Activated CD4-positive, alpha-beta T cell treated with anti-CD3 and anti-CD28 coated beads, Interleukin-2, Interleukin-6, amounts not matched to agents 100 ng/mL and 50 ng/mL, durations not matched to agents 16 hours and 8 hours (primary cell): ENCODE results near the gene MSL3B.
"Not testable (repeated sequence)": the region's sequence is repeated elsewhere in the genome, so short reads cannot be mapped to it uniquely, and the experiment has no call there.

ENCODE experiments used
- DNase-seq: peaks from one replicate; pipeline ENCODE4 v3.0.0-alpha.2; 2020

MSL3B gene

GRCh38 chr2:233867993-233868532, at the start of gene MSL3B:
Gene MSL3B, minus strand, starts transcription at chr2:233868386.
- DNase-seq = peak; percentile 68

- no peak for DNase-seq
Measured at GRCh38 chr2:233917116-233917515, 48.9 kb upstream of the MSL3B start, which contains the start of gene TRPM8. Gene TRPM8, plus strand, starts transcription at chr2:233917373. Its CDS starts 9,165 bp downstream, at chr2:233926538.

GRCh38 chr2:233915128-233915527, 46.9 kb upstream of the MSL3B start:
- no peak for DNase-seq

- DNase-seq = peak; percentile 22
Measured at GRCh38 chr2:233912691-233913423, 44.7 kb upstream of the MSL3B start.

GRCh38 chr2:233907627-233908026, 39.4 kb upstream of the MSL3B start:
- DNase-seq = no peak

GRCh38 chr2:233905945-233906344, 37.8 kb upstream of the MSL3B start:
- DNase-seq = no peak

- DNase-seq = no peak
Measured at GRCh38 chr2:233901884-233902283, 33.7 kb upstream of the MSL3B start.

- no peak for DNase-seq
Measured at GRCh38 chr2:233901367-233901766, 33.2 kb upstream of the MSL3B start.

- not testable (repeated sequence) for DNase-seq
Measured at GRCh38 chr2:233896253-233896652, 28.1 kb upstream of the MSL3B start.

GRCh38 chr2:233892793-233893192, 24.6 kb upstream of the MSL3B start:
- DNase-seq = no peak

- DNase-seq = no peak
Measured at GRCh38 chr2:233882353-233882752, 14.2 kb upstream of the MSL3B start.

GRCh38 chr2:233872125-233872524, 3.9 kb upstream of the MSL3B start:
- not testable (repeated sequence) for DNase-seq

- no peak for DNase-seq
Measured at GRCh38 chr2:233871432-233871831, 3.2 kb upstream of the MSL3B start.

- no peak for DNase-seq
Measured at GRCh38 chr2:233866479-233866878, 1.7 kb downstream of the MSL3B start.

GRCh38 chr2:233865838-233866237, 2.3 kb downstream of the MSL3B start:
- no peak for DNase-seq

GRCh38 chr2:233862261-233862768, 5.9 kb downstream of the MSL3B start:
- no peak for DNase-seq

- no peak for DNase-seq
Measured at GRCh38 chr2:233858331-233858730, 9.9 kb downstream of the MSL3B start.

GRCh38 chr2:233857511-233858141, 10.6 kb downstream of the MSL3B start:
- DNase-seq = peak; percentile 72

GRCh38 chr2:233856184-233856583, 12.0 kb downstream of the MSL3B start:
- no peak for DNase-seq

GRCh38 chr2:233855345-233855744, 12.8 kb downstream of the MSL3B start:
- DNase-seq = no peak

GRCh38 chr2:233854241-233854981, 13.8 kb downstream of the MSL3B start, which contains the start of gene HJURP:
Gene HJURP, minus strand, starts transcription at chr2:233854535. Its CDS starts 35 bp downstream, at chr2:233854500.
- DNase-seq = peak; percentile 98

GRCh38 chr2:233853883-233854240, 14.3 kb downstream of the MSL3B start:
- DNase-seq = no peak

- no peak for DNase-seq
Measured at GRCh38 chr2:233853353-233853752, 14.8 kb downstream of the MSL3B start.
